ENCODE data around the gene MYO1G. TPM values are rescaled to one million over a fixed set of nuclear protein-coding genes. Genes with fewer than 3 reads are reported as not detected.

MYO1G gene
- polyA plus RNA-seq, 2 of the 4 experiments (the other 2 are of a cell fraction), result 0.06 TPM; not detected in 1

GRCh38 chr7:45017253-45017652 lies 38.4 kb upstream of the MYO1G start:
- no peak overlapping the region for H3K27ac ChIP-seq
- H3K4me2 ChIP-seq, result no peak overlapping the region
- ATAC-seq, result no peak
- DNase-seq (ENCODE audit: low read depth in 1 of 2, low spot score in 1 of 2), result no peak
- POLR2A ChIA-PET, result no interaction called here
- no peak overlapping the region for H3K4me3 ChIP-seq
- TF ChIP-seq HOXB13 (CRISPR knock-in tag; IDR thresholded peaks at IDR 0.05; ENCODE audit: low read depth) (no peak), HMGXB4 (CRISPR knock-in tag; IDR thresholded peaks at IDR 0.05; ENCODE audit: borderline replicate concordance) (no peak), ZNF302 (CRISPR knock-in tag; IDR thresholded peaks at IDR 0.05) (no peak), HEYL (CRISPR knock-in tag; IDR thresholded peaks at IDR 0.05) (no peak), BHLHE40 (IDR thresholded peaks at IDR 0.05; ENCODE audit: low read depth, low read length) (no peak), RFX5 (IDR thresholded peaks at IDR 0.05) (no peak)
- CTCF ChIA-PET, result no interaction called here
- no peaks in the 10 kb centered on the region for H3K4me1 ChIP-seq
- 80% methylated on average over 3 of the region's 3 CpGs for WGBS (ENCODE audit: missing lambda C conversion rate)
- FAIRE-seq, result no peak
- no peaks in the 10 kb centered on the region for H3K9me3 ChIP-seq

GRCh38 chr7:45015313-45015712 lies 36.5 kb upstream of the MYO1G start:
- WGBS (ENCODE audit: missing lambda C conversion rate), result 82% methylated on average over 1 of the region's 1 CpG
- POLR2A ChIA-PET, result no interaction called here
- H3K4me3 ChIP-seq, result no peak overlapping the region

GRCh38 chr7:45013465-45013967 lies 34.7 kb upstream of the MYO1G start:
- no peak for ATAC-seq
- H3K4me1 ChIP-seq, result no peaks in the 10 kb centered on the region
- no peaks in the 10 kb centered on the region for H3K9me3 ChIP-seq
- H3K4me2 ChIP-seq, result no peak overlapping the region
- ChIA-PET CTCF (interaction anchor here (0.9 kb wide), 1 partner anchor 123 kb away, joined by 3 read pairs; no protein-coding TSS in a partner anchor), POLR2A (no interaction called here)
- no peak for FAIRE-seq
- no peak overlapping the region for H3K4me3 ChIP-seq
- TF ChIP-seq HOXA7 (CRISPR knock-in tag; IDR thresholded peaks at IDR 0.05), result no peak
- TF ChIP-seq CBX2 (IDR thresholded peaks at IDR 0.05; ENCODE audit: borderline replicate concordance, low read depth), result no peak
- TF ChIP-seq MAZ (IDR thresholded peaks at IDR 0.05; ENCODE audit: borderline replicate concordance, low read depth, low read length), result no peak
- TF ChIP-seq FOXS1 (CRISPR knock-in tag; IDR thresholded peaks at IDR 0.05), result no peak
- no peak for TF ChIP-seq POLR2AphosphoS2 (conservative IDR thresholded peaks at IDR 0.05; ENCODE audit: low read length)
- TF ChIP-seq RFX5 (IDR thresholded peaks at IDR 0.05), result no peak
- TF ChIP-seq RCOR1 (IDR thresholded peaks at IDR 0.05; ENCODE audit: low read depth, low read length), result no peak
- TF ChIP-seq MYC (IDR thresholded peaks at IDR 0.05; ENCODE audit: borderline replicate concordance, low read length), result no peak
- no peak for TF ChIP-seq TP53 (CRISPR knock-in tag; IDR thresholded peaks at IDR 0.05)
- TF ChIP-seq BHLHE40 (IDR thresholded peaks at IDR 0.05; ENCODE audit: low read depth, low read length), result no peak
- no peak for TF ChIP-seq TFCP2L1 (CRISPR knock-in tag; IDR thresholded peaks at IDR 0.05)
- no peak for TF ChIP-seq SMC3 (IDR thresholded peaks at IDR 0.05)
- no peak for TF ChIP-seq RAD21 (conservative IDR thresholded peaks at IDR 0.05 in 1 of 2, IDR thresholded peaks at IDR 0.05 in 1 of 2)
- TF ChIP-seq CEBPB (IDR thresholded peaks at IDR 0.05), result no peak
- no peak for TF ChIP-seq ESRRA (IDR thresholded peaks at IDR 0.05; ENCODE audit: borderline replicate concordance, low read length)
- TF ChIP-seq ZFP36 (IDR thresholded peaks at IDR 0.05; ENCODE audit: borderline replicate concordance, partially characterized antibody), result no peak
- 83% methylated on average over 2 of the region's 2 CpGs for WGBS (ENCODE audit: missing lambda C conversion rate)
- no peak for DNase-seq (ENCODE audit: low read depth in 1 of 2, low spot score in 1 of 2)
- H3K27ac ChIP-seq, result no peak overlapping the region

More at GRCh38 chr7:45015313-45015712, 36.5 kb upstream of the MYO1G start:
- DNase-seq (ENCODE audit: low read depth in 1 of 2, low spot score in 1 of 2) (no peak), ATAC-seq (no peak), FAIRE-seq (no peak)
- Histone ChIP-seq H3K4me2 (no peak overlapping the region), H3K4me1 (no peaks in the 10 kb centered on the region), H3K27ac (no peak overlapping the region), H3K9me3 (no peaks in the 10 kb centered on the region)
- CTCF ChIA-PET, result interaction anchor here (0.8 kb wide), 1 partner anchor 158 kb away, joined by 3 read pairs; no protein-coding TSS in a partner anchor
- TF ChIP-seq PHF8 (IDR thresholded peaks at IDR 0.05; ENCODE audit: borderline replicate concordance, low read depth) (no peak), RARB (CRISPR knock-in tag; IDR thresholded peaks at IDR 0.05) (no peak), EHMT2 (IDR thresholded peaks at IDR 0.05; ENCODE audit: low read depth) (no peak), MAZ (IDR thresholded peaks at IDR 0.05; ENCODE audit: borderline replicate concordance, low read depth, low read length) (no peak), HOXB13 (CRISPR knock-in tag; IDR thresholded peaks at IDR 0.05; ENCODE audit: low read depth) (no peak), TFCP2L1 (CRISPR knock-in tag; IDR thresholded peaks at IDR 0.05) (no peak), BHLHE40 (IDR thresholded peaks at IDR 0.05; ENCODE audit: low read depth, low read length) (no peak), RFX5 (IDR thresholded peaks at IDR 0.05) (no peak), FOSL2 (IDR thresholded peaks at IDR 0.05) (no peak), FOSL2 (CRISPR knock-in tag; IDR thresholded peaks at IDR 0.05) (no peak), CHD2 (IDR thresholded peaks at IDR 0.05; ENCODE audit: low read length, partially characterized antibody) (no peak), HES2 (IDR thresholded peaks at IDR 0.05) (no peak), NR3C1 (IDR thresholded peaks at IDR 0.05) (no peak), ZFP36 (IDR thresholded peaks at IDR 0.05; ENCODE audit: borderline replicate concordance, partially characterized antibody) (no peak), CBX8 (IDR thresholded peaks at IDR 0.05) (no peak), KDM1A (IDR thresholded peaks at IDR 0.05; ENCODE audit: low read depth) (no peak), NPAS2 (CRISPR knock-in tag; IDR thresholded peaks at IDR 0.05; ENCODE audit: borderline replicate concordance) (no peak), RAD21 (conservative IDR thresholded peaks at IDR 0.05 in 1 of 2, IDR thresholded peaks at IDR 0.05 in 1 of 2) (no peak)

Measured in A549 (cell line).